MCF 10A (cell line): ENCODE results near the gene KRABD2.

Experiments used
- BruUV-seq: library from RNA; stranded (reverse); fragments of 400-500 nt; replicated peaks from 2 replicates; lab custom pipeline; 2021; lab: Mats Ljungman, UMichigan
- CTCF ChIA-PET: fragments of 300-600 bp; sonication (Branson Sonifier 250); formaldehyde crosslinking; extraction: SDS; loops from one replicate; lab custom pipeline; 2021; ENCODE audit warnings: antibody characterized with exemption, inconsistent platforms; lab: Yijun Ruan, JAX
- POLR2A ChIA-PET: fragments of 300-600, 350-650 bp; sonication (Branson Sonifier 250); formaldehyde crosslinking; extraction: SDS; loops from one replicate; lab custom pipeline; 2020; ENCODE audit warnings: antibody characterized with exemption, inconsistent platforms; lab: Yijun Ruan, JAX
- DNase-seq: peaks from one replicate; pipeline ENCODE4 v3.0.0-alpha.2; 2018; ENCODE audit not compliant: unreplicated experiment
- H3K27ac Mint-ChIP-seq: one replicate; pipeline ENCODE4 v1.8.0; 2022; ENCODE audit warnings: mild to moderate bottlenecking, low read depth, mixed read lengths; ENCODE audit not compliant: unreplicated experiment
- H3K27me3 Mint-ChIP-seq: one replicate; pipeline ENCODE4 v1.8.0; 2022; ENCODE audit warnings: mixed read lengths; ENCODE audit not compliant: insufficient read depth, unreplicated experiment
- H3K36me3 Mint-ChIP-seq: one replicate; pipeline ENCODE4 v1.8.0; 2022; ENCODE audit warnings: mild to moderate bottlenecking, moderate library complexity, mixed read lengths; ENCODE audit not compliant: insufficient read depth, unreplicated experiment
- H3K4me1 Mint-ChIP-seq: one replicate; pipeline ENCODE4 v1.8.0; 2022; ENCODE audit warnings: mixed read lengths; ENCODE audit not compliant: insufficient read depth, unreplicated experiment
- H3K4me3 Mint-ChIP-seq: one replicate; pipeline ENCODE4 v1.8.0; 2022; ENCODE audit warnings: mild to moderate bottlenecking, moderate library complexity, mixed read lengths; ENCODE audit not compliant: unreplicated experiment
- H3K9me3 Mint-ChIP-seq: one replicate; pipeline ENCODE4 v1.8.0; 2022; ENCODE audit warnings: mixed read lengths; ENCODE audit not compliant: unreplicated experiment
- CTCF ChIP-seq: fragments of 200-600 bp; IDR thresholded peaks from one replicate; pipeline ENCODE4 v1.8.0; 2022; ENCODE audit warnings: antibody characterized with exemption, mild to moderate bottlenecking; ENCODE audit not compliant: unreplicated experiment
- intact Hi-C: fragments of 100-400 bp; cut with micrococcal nuclease; formaldehyde crosslinking; loops from 2 replicates; pipeline ENCODE4 v1.14.1; 2022

Gene KRABD2

GRCh38 chr17:8376271-8377067 is at the start of gene KRABD2:
TSS of gene KRABD2 (minus strand) at chr17:8376704.
- POLR2A ChIA-PET: interaction anchor here (0.6 to 2.9 kb wide), 21 partner anchors 10 to 892 kb away, joined by 3 to 17 read pairs (median 4); partner anchors contain the start of genes BORCS6, CTC1, MYH10 and NDEL1
- H3K4me1 Mint-ChIP-seq: peaks cover 26% of the 10 kb centered on the region
- intact Hi-C loops: no loop called here

GRCh38 chr17:8421571-8421970 is 45.1 kb upstream of the KRABD2 start:
- H3K4me3 Mint-ChIP-seq: no peak overlapping the region
- H3K9me3 Mint-ChIP-seq: no peaks in the 10 kb centered on the region
- TF ChIP-seq CTCF: no peak
- intact Hi-C loops: no loop called here
- peak; percentile 65 for DNase-seq
- no TSS peak for BruUV-seq
- no peaks in the 10 kb centered on the region for H3K4me1 Mint-ChIP-seq
- no peak overlapping the region for H3K27ac Mint-ChIP-seq
- no peaks in the 10 kb centered on the region for H3K36me3 Mint-ChIP-seq
- ChIA-PET POLR2A (interaction anchor here (0.9 to 3.0 kb wide), 4 partner anchors 10 to 15 kb away, joined by 3 to 31 read pairs (median 9); partner anchors contain the start of gene NDEL1), CTCF (interaction anchor here (1.4 to 3.2 kb wide), 2 partner anchors 12 to 15 kb away, joined by 7 to 28 read pairs; no protein-coding TSS in a partner anchor)
- H3K27me3 Mint-ChIP-seq: peaks cover 14% of the 10 kb centered on the region

More at GRCh38 chr17:8376271-8377067, at the start of gene KRABD2:
- DNase-seq: peak; percentile 86
- CTCF ChIA-PET: interaction anchor here (0.6 to 1.8 kb wide), 12 partner anchors 10 to 925 kb away, joined by 3 to 6 read pairs (median 4); no protein-coding TSS in a partner anchor
- H3K27me3 Mint-ChIP-seq: no peaks in the 10 kb centered on the region
- peaks cover 59% of the 10 kb centered on the region for H3K36me3 Mint-ChIP-seq
- peak within 1 kb of the TSS; percentile 76 for H3K4me3 Mint-ChIP-seq
- peak within 1 kb of the TSS; percentile 64 for H3K27ac Mint-ChIP-seq
- peak; percentile 40 for TF ChIP-seq CTCF
- no peaks in the 10 kb centered on the region for H3K9me3 Mint-ChIP-seq
- no TSS peak for BruUV-seq

- no peak for TF ChIP-seq CTCF
- POLR2A ChIA-PET: interaction anchor here (0.6 to 3.0 kb wide), 7 partner anchors 8 to 85 kb away, joined by 3 to 31 read pairs (median 6); partner anchors contain the start of gene NDEL1
Measured at GRCh38 chr17:8420041-8420934, 43.8 kb upstream of the KRABD2 start.

More at GRCh38 chr17:8420041-8420934, 43.8 kb upstream of the KRABD2 start:
- H3K9me3 Mint-ChIP-seq: no peaks in the 10 kb centered on the region
- H3K27me3 Mint-ChIP-seq: peaks cover 23% of the 10 kb centered on the region
- H3K4me3 Mint-ChIP-seq: no peak overlapping the region
- peak; percentile 80 for DNase-seq
- BruUV-seq: no TSS peak
- H3K36me3 Mint-ChIP-seq: no peaks in the 10 kb centered on the region
- no peak overlapping the region for H3K27ac Mint-ChIP-seq
- intact Hi-C loops: no loop called here
- CTCF ChIA-PET: interaction anchor here (0.6 to 3.2 kb wide), 5 partner anchors 11 to 381 kb away, joined by 3 to 28 read pairs (median 5); no protein-coding TSS in a partner anchor
- H3K4me1 Mint-ChIP-seq: no peaks in the 10 kb centered on the region
